GM12878 (cell line): Measurements from ENCODE around the gene STXBP3. TPM values are rescaled to one million over a fixed set of nuclear protein-coding genes. Genes with fewer than 3 reads are reported as not detected.

ENCODE experiments used
- ATAC-seq: fragments of 200-7000 bp; cut with Tn5 transposase; 3 replicates; pipeline ENCODE4 v1.9.1; 2020; ENCODE audit warnings: mild to moderate bottlenecking, moderate library complexity
- BruUV-seq: library from RNA; stranded (reverse); fragments of 400-500 nt; replicated peaks from 2 replicates; lab custom pipeline; 2021; lab: Mats Ljungman, UMichigan
- CTCF ChIA-PET: fragments of 300-600 bp; sonication (Branson Sonifier 250); formaldehyde crosslinking; extraction: SDS; loops from one replicate; lab custom pipeline; 2021; ENCODE audit warnings: inconsistent platforms; lab: Yijun Ruan, JAX
- POLR2A ChIA-PET: fragments of 350-600 bp; formaldehyde crosslinking; extraction: SDS; loops from one replicate; lab custom pipeline; 2021; ENCODE audit warnings: inconsistent platforms; lab: Charles Lee
- RAD21 ChIA-PET: fragments of 300-600 bp; sonication (Branson Sonifier 250); formaldehyde crosslinking; loops from one replicate; lab custom pipeline; 2023; ENCODE audit warnings: antibody characterized with exemption; ENCODE audit not compliant: unreplicated experiment; lab: Charles Lee
- SMC1A ChIA-PET: fragments of 300-600 bp; sonication (Branson Sonifier 250); formaldehyde crosslinking; loops from one replicate; lab custom pipeline; 2023; ENCODE audit not compliant: unreplicated experiment, uncharacterized antibody; lab: Charles Lee
- DNase-seq: peaks from one replicate; pipeline ENCODE4 v3.0.0-alpha.2; 2011; ENCODE audit warnings: low read depth, low spot score
- FAIRE-seq: peaks from 3 replicates; lab custom pipeline; 2011; peaks lifted over from hg19 to GRCh38; lab: Jason Lieb, UNC
- H2AFZ ChIP-seq: 2 replicates; pipeline ENCODE4 v1.6.0; 2011; ENCODE audit warnings: low read depth, low read length, control low read depth; ENCODE audit not compliant: control insufficient read depth
- H3K27ac ChIP-seq: 2 replicates; pipeline ENCODE4 v1.5.1; 2011; ENCODE audit warnings: control low read depth; ENCODE audit not compliant: control insufficient read depth, insufficient read depth
- H3K27me3 ChIP-seq, 2 experiments: replicated peaks in 1 of 2; 2 replicates each; pipeline versions ENCODE4 v1.6.0 to v1.6.1; 2011; ENCODE audit warnings: low read length in 1 of 2; ENCODE audit not compliant: control insufficient read depth in 2 of 2, insufficient read depth in 2 of 2
- H3K36me3 ChIP-seq, 2 experiments: 2 replicates each; pipeline ENCODE4 v1.5.1; 2011; ENCODE audit warnings: low read length in 1 of 2; ENCODE audit not compliant: control insufficient read depth in 2 of 2, insufficient read depth in 2 of 2
- H3K4me1 ChIP-seq: 2 replicates; pipeline ENCODE4 v1.6.1; 2011; ENCODE audit warnings: mild to moderate bottlenecking, low read length, moderate library complexity, mixed read lengths; ENCODE audit not compliant: control insufficient read depth, insufficient read depth
- H3K4me2 ChIP-seq: 2 replicates; pipeline ENCODE4 v1.6.0; 2011; ENCODE audit warnings: control low read depth; ENCODE audit not compliant: control insufficient read depth, insufficient read depth
- H3K4me3 ChIP-seq: fragments of 200-600 bp; sonication (generic); 2 replicates; pipeline ENCODE4 v1.5.1; 2016
- H3K79me2 ChIP-seq: 2 replicates; pipeline ENCODE4 v1.6.0; 2011; ENCODE audit warnings: low read length; ENCODE audit not compliant: control insufficient read depth, insufficient read depth
- H3K9ac ChIP-seq: 2 replicates; pipeline ENCODE4 v1.8.0; 2011; ENCODE audit warnings: low read length, control low read depth, mixed read lengths; ENCODE audit not compliant: control insufficient read depth, insufficient read depth
- H3K9me3 ChIP-seq: replicated peaks from 3 replicates; pipeline ENCODE4 v1.5.1; 2011; ENCODE audit warnings: mild to moderate bottlenecking, low read length; ENCODE audit not compliant: control insufficient read depth, insufficient read depth
- H4K20me1 ChIP-seq: 2 replicates; pipeline ENCODE4 v1.6.0; 2011; ENCODE audit not compliant: control insufficient read depth, insufficient read depth
- ASH2L ChIP-seq: fragments of 300-600, 200-600 bp; sonication (generic); IDR thresholded peaks from 2 replicates; pipeline ENCODE4 v1.6.1; 2017; ENCODE audit warnings: low read depth, mild to moderate bottlenecking, borderline replicate concordance
- BRCA1 ChIP-seq: IDR thresholded peaks from 2 replicates; pipeline ENCODE4 v1.6.1; 2011; ENCODE audit warnings: low read depth, low read length, improper control_type of control experiment
- LARP7 ChIP-seq: fragments of 450-650 bp; IDR thresholded peaks from 2 replicates; pipeline ENCODE4 v1.6.1; 2017; ENCODE audit warnings: mild to moderate bottlenecking
- MEF2A ChIP-seq: IDR thresholded peaks from 2 replicates; pipeline ENCODE4 v1.6.1; 2011; ENCODE audit warnings: low read depth, mild to moderate bottlenecking, low read length, moderate library complexity; ENCODE audit not compliant: insufficient read depth
- MEF2B ChIP-seq: fragments of 450-650 bp; IDR thresholded peaks from 2 replicates; pipeline ENCODE4 v1.6.1; 2018; ENCODE audit warnings: mild to moderate bottlenecking, moderate library complexity; ENCODE audit not compliant: partially characterized antibody, poor library complexity, severe bottlenecking
- NFYA ChIP-seq: IDR thresholded peaks from 2 replicates; pipeline ENCODE4 v1.6.1; 2011; ENCODE audit warnings: low read depth, mild to moderate bottlenecking, low read length, improper control_type of control experiment, borderline replicate concordance
- PRDM15 ChIP-seq: fragments of 450-650 bp; formaldehyde crosslinking; IDR thresholded peaks from 2 replicates; pipeline ENCODE4 v1.4.0; 2020; ENCODE audit warnings: mild to moderate bottlenecking, moderate library complexity
- RAD21 ChIP-seq: IDR thresholded peaks from 2 replicates; pipeline ENCODE4 v1.6.1; 2011; ENCODE audit warnings: mild to moderate bottlenecking, low read depth, low read length, moderate library complexity; ENCODE audit not compliant: insufficient read depth
- SMC3 ChIP-seq: IDR thresholded peaks from 2 replicates; pipeline ENCODE4 v1.6.1; 2011; ENCODE audit warnings: low read length, improper control_type of control experiment, borderline replicate concordance
- SP1 ChIP-seq: IDR thresholded peaks from one replicate; pipeline ENCODE4 v1.6.1; 2011; ENCODE audit warnings: low read depth, low read length
- TCF7 ChIP-seq: IDR thresholded peaks from 2 replicates; pipeline ENCODE4 v1.6.1; 2014; ENCODE audit warnings: antibody characterized with exemption, borderline replicate concordance
- WGBS: methylation state at CpG from one replicate; pipeline ENCODE4 v1.1.6; 2016; ENCODE audit warnings: low lambda C conversion rate; ENCODE audit not compliant: insufficient replicate concordance, insufficient coverage; ENCODE audit errors: missing lambda C conversion rate; 5-methylcytosine and 5-hydroxymethylcytosine counted together
- in situ Hi-C: fragments of 300-500 bp; cut with MboI; formaldehyde crosslinking; loops from 9 replicates; pipeline ENCODE4 v1.14.3; 2018; ENCODE audit warnings: mixed read lengths
- intact Hi-C: fragments of 100-400 bp; cut with micrococcal nuclease; formaldehyde crosslinking; loops from one replicate; pipeline ENCODE4 v1.14.2; 2022; ENCODE audit not compliant: unreplicated experiment
- polyA plus RNA-seq, 11 experiments: library from polyadenylated mRNA; depleted of rRNA in 4 of 11; unstranded in 6 of 11; stranded (reverse) in 5 of 11; fragments of >200 nt; fragmentation: Nextera tagmentation in 4 of 11; fragmentation: Illumina TruSeq in 1 of 11; extraction: Ambion mirVana in 4 of 11; extraction: Trizol in 1 of 11; gene quantifications; 1 replicate in 1 of 11; 2 replicates in 10 of 11; pipeline versions ENCODE4 v1.2.1 to v1.2.3, GENCODE V29; 2011 to 2016; ENCODE audit warnings: inconsistent platforms in 2 of 11, missing spikeins in 2 of 11, low read depth in 1 of 11
- total RNA-seq, 4 experiments: library from RNA; depleted of rRNA in 3 of 4; stranded (reverse); fragments of >200 nt in 3 of 4; fragmentation: Illumina TruSeq in 1 of 4; extraction: Trizol in 1 of 4; gene quantifications; 2 replicates each; pipeline versions ENCODE4 v1.2.1 to v1.2.3, GENCODE V29; 2013 to 2021

Gene STXBP3
- total and polyA plus RNA-seq, 10 of the 15 experiments (the other 5 are each of a cell fraction or from before 2014, with no cell fraction given): 19.6 to 35.1 (median 27.3) TPM

- Histone ChIP-seq H4K20me1 (no peaks in the 10 kb centered on the region), H3K27ac (no peak overlapping the region), H3K79me2 (no peaks in the 10 kb centered on the region), H2AFZ (no peak overlapping the region), H3K9me3 (no peaks in the 10 kb centered on the region), H3K4me2 (no peak overlapping the region), H3K9ac (no peak overlapping the region), H3K4me3 (no peak overlapping the region), H3K4me1 (no peaks in the 10 kb centered on the region), H3K27me3 (peaks cover 0 to 5% of the 10 kb centered on the region in 2 experiments; a peak in 3 of 4 replicates), H3K36me3 (no peaks in the 10 kb centered on the region)
- ChIA-PET POLR2A (interaction anchor here (0.7 kb wide), 1 partner anchor 247 kb away, joined by 3 read pairs; no protein-coding TSS in a partner anchor), SMC1A (no interaction called here), RAD21 (no interaction called here)
- ATAC-seq: no peak
- BruUV-seq: no TSS peak
- DNase-seq: no peak
- FAIRE-seq: no peak
- TF ChIP-seq MEF2B: no peak
- TF ChIP-seq LARP7: no peak
- no peak for TF ChIP-seq TCF7
- TF ChIP-seq MEF2A: no peak
- no peak for TF ChIP-seq ASH2L
- no peak for TF ChIP-seq BRCA1
- no peak for TF ChIP-seq RAD21
- TF ChIP-seq NFYA: no peak
- TF ChIP-seq PRDM15 (CRISPR knock-in tag): no peak
- TF ChIP-seq SMC3: no peak
- TF ChIP-seq SP1: no peak
- TF ChIP-seq, all 136 proteins: peak for 0
- in situ Hi-C loops (no loop called here), intact Hi-C loops (no loop called here)
- 72% methylated on average over 4 of the region's 4 CpGs for WGBS
- CTCF ChIA-PET: no interaction called here
Measured at GRCh38 chr1:108729481-108729880, 17.0 kb upstream of the STXBP3 start.
